GM18507 (cell line): Measurements from ENCODE around the gene CD248.
A peak's percentile ranks its signal among the peaks of the same experiment; 100 is the strongest.
"Not testable (repeated sequence)": the region's sequence is repeated elsewhere in the genome, so short reads cannot be mapped to it uniquely, and the experiment has no call there.

Experiments
- DNase-seq: peaks from one replicate; pipeline ENCODE4 v3.0.0; 2011; ENCODE audit warnings: low read depth; ENCODE audit not compliant: insufficient read length; ENCODE audit errors: extremely low spot score
- FAIRE-seq: peaks from 2 replicates; lab custom pipeline; 2011; peaks lifted over from hg19 to GRCh38; lab: Jason Lieb, UNC

The CD248 gene

GRCh38 chr11:66315921-66316811 is 678 bp downstream of the CD248 start:
- DNase-seq (no peak), FAIRE-seq (no peak)

GRCh38 chr11:66315498-66315885 is 1.4 kb downstream of the CD248 start:
- DNase-seq (no peak), FAIRE-seq (no peak)

GRCh38 chr11:66314561-66315497 is 2.0 kb downstream of the CD248 start:
- FAIRE-seq: no peak
- no peak for DNase-seq

- FAIRE-seq (no peak), DNase-seq (no peak)
Measured at GRCh38 chr11:66314186-66314501, 2.7 kb downstream of the CD248 start.

GRCh38 chr11:66313321-66314185 is 3.3 kb downstream of the CD248 start:
- no peak for FAIRE-seq

GRCh38 chr11:66312549-66313320 is 4.1 kb downstream of the CD248 start:
- FAIRE-seq (no peak), DNase-seq (peak; percentile 92)

More at GRCh38 chr11:66313321-66314185, 3.3 kb downstream of the CD248 start:
- no peak for DNase-seq

GRCh38 chr11:66311965-66312548 is 4.8 kb downstream of the CD248 start:
- peak; percentile 97 for FAIRE-seq
- DNase-seq: peak; percentile 85

GRCh38 chr11:66311470-66311964 is 5.3 kb downstream of the CD248 start:
- FAIRE-seq (no peak), DNase-seq (no peak)

GRCh38 chr11:66310803-66311440 is 5.9 kb downstream of the CD248 start:
- DNase-seq, FAIRE-seq: not testable (repeated sequence)

GRCh38 chr11:66310324-66310723 is 6.5 kb downstream of the CD248 start:
- DNase-seq: no peak
- no peak for FAIRE-seq

- DNase-seq: no peak
- no peak for FAIRE-seq
Measured at GRCh38 chr11:66309475-66309874, 7.4 kb downstream of the CD248 start.

GRCh38 chr11:66302656-66303055 is 14.2 kb downstream of the CD248 start:
- no peak for FAIRE-seq

GRCh38 chr11:66299186-66299585 is 17.7 kb downstream of the CD248 start:
- FAIRE-seq: no peak
- DNase-seq: no peak

More at GRCh38 chr11:66302656-66303055, 14.2 kb downstream of the CD248 start:
- no peak for DNase-seq

GRCh38 chr11:66297610-66298009 is 19.2 kb downstream of the CD248 start:
- FAIRE-seq: no peak
- DNase-seq: no peak

- no peak for DNase-seq
- FAIRE-seq: no peak
Measured at GRCh38 chr11:66294626-66295620, 21.9 kb downstream of the CD248 start.

GRCh38 chr11:66293777-66294625 is 22.8 kb downstream of the CD248 start:
- DNase-seq (no peak), FAIRE-seq (no peak)
